HCT116 (cell line): Measurements from ENCODE around the gene ITGB1BP1.

Source experiments
- CEBPB ChIP-seq: IDR thresholded peaks from 2 replicates; pipeline ENCODE4 v1.6.1; 2012; ENCODE audit warnings: low read depth
- EGR1 ChIP-seq: IDR thresholded peaks from 2 replicates; pipeline ENCODE4 v1.6.1; 2012; ENCODE audit warnings: low read depth
- EZH2 ChIP-seq: fragments of 200-600 bp; sonication (generic); IDR thresholded peaks from 2 replicates; pipeline ENCODE4 v1.6.1; 2017; ENCODE audit warnings: antibody characterized with exemption, mixed run types
- EZH2phosphoT487 ChIP-seq: fragments of 200-600 bp; IDR thresholded peaks from 2 replicates; pipeline ENCODE4 v1.6.1; 2018; ENCODE audit warnings: antibody characterized with exemption, borderline replicate concordance
- FOSL1 ChIP-seq: IDR thresholded peaks from 2 replicates; pipeline ENCODE4 v1.6.1; 2012; ENCODE audit warnings: low read depth
- JUND ChIP-seq: IDR thresholded peaks from 2 replicates; pipeline ENCODE4 v1.6.1; 2012
- POLR2A ChIP-seq: IDR thresholded peaks from 2 replicates; pipeline ENCODE4 v1.7.0; 2011; ENCODE audit warnings: borderline replicate concordance; ENCODE audit not compliant: insufficient read depth, insufficient read length; ENCODE audit errors: extremely low read depth
- REST ChIP-seq: IDR thresholded peaks from 2 replicates; pipeline ENCODE4 v1.6.1; 2012; ENCODE audit warnings: low read depth
- SIN3A ChIP-seq: IDR thresholded peaks from 2 replicates; pipeline ENCODE4 v1.6.1; 2012; ENCODE audit warnings: low read depth
- YY1 ChIP-seq: IDR thresholded peaks from 2 replicates; pipeline ENCODE4 v1.6.1; 2011; ENCODE audit warnings: low read length, low read depth, moderate library complexity, mild to moderate bottlenecking; ENCODE audit not compliant: insufficient replicate concordance; ENCODE audit errors: extremely low read depth
- ZFX ChIP-seq: fragments of 450-650 bp; IDR thresholded peaks from 2 replicates; pipeline ENCODE4 v1.6.1; 2017
- TF ChIP-seq, protein P1 (sequence below), 3 experiments: fragments of 200-600 bp in 1 of 3; sonication (generic) in 1 of 3; IDR thresholded peaks in 2 of 3; conservative IDR thresholded peaks in 1 of 3; 2 replicates each; pipeline ENCODE4 v1.5.1; 2012 to 2017; ENCODE audit warnings: low read depth in 2 of 3, low read length in 2 of 3, antibody characterized with exemption in 1 of 3, borderline replicate concordance in 1 of 3, control low read depth in 1 of 3, mild to moderate bottlenecking in 1 of 3, mixed read lengths in 1 of 3, mixed run types in 1 of 3, moderate library complexity in 1 of 3; ENCODE audit not compliant: insufficient read depth in 1 of 3
- TF ChIP-seq, protein P2 (sequence below): IDR thresholded peaks from 2 replicates; pipeline ENCODE4 v1.6.1; 2012
- TF ChIP-seq, protein P3 (sequence below): IDR thresholded peaks from 2 replicates; pipeline ENCODE4 v1.6.1; 2012

- TF ChIP-seq, protein P1, sequence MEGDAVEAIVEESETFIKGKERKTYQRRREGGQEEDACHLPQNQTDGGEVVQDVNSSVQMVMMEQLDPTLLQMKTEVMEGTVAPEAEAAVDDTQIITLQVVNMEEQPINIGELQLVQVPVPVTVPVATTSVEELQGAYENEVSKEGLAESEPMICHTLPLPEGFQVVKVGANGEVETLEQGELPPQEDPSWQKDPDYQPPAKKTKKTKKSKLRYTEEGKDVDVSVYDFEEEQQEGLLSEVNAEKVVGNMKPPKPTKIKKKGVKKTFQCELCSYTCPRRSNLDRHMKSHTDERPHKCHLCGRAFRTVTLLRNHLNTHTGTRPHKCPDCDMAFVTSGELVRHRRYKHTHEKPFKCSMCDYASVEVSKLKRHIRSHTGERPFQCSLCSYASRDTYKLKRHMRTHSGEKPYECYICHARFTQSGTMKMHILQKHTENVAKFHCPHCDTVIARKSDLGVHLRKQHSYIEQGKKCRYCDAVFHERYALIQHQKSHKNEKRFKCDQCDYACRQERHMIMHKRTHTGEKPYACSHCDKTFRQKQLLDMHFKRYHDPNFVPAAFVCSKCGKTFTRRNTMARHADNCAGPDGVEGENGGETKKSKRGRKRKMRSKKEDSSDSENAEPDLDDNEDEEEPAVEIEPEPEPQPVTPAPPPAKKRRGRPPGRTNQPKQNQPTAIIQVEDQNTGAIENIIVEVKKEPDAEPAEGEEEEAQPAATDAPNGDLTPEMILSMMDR (IDR thresholded peaks at IDR 0.05 in 2 of 3, conservative IDR thresholded peaks at IDR 0.05 in 1 of 3; ENCODE audit: borderline replicate concordance in 1 of 3, insufficient read depth in 1 of 3, low read depth in 2 of 3, low read length in 2 of 3), result no peak
- TF ChIP-seq JUND (no peak), EGR1 (no peak), POLR2A (no peak), EZH2 (no peak), SIN3A (no peak), REST (no peak), CEBPB (no peak), EZH2phosphoT487 (no peak), YY1 (no peak), ZFX (no peak), FOSL1 (no peak)
- TF ChIP-seq, protein P2, sequence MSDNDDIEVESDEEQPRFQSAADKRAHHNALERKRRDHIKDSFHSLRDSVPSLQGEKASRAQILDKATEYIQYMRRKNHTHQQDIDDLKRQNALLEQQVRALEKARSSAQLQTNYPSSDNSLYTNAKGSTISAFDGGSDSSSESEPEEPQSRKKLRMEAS, result no peak
- TF ChIP-seq, protein P3, sequence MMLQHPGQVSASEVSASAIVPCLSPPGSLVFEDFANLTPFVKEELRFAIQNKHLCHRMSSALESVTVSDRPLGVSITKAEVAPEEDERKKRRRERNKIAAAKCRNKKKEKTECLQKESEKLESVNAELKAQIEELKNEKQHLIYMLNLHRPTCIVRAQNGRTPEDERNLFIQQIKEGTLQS, result no peak
Measured at GRCh38 chr2:9365498-9366019, 57.8 kb downstream of the ITGB1BP1 start.
